BE2C (cell line): ENCODE measurements around the gene SENP3.

Experiments
- DNase-seq: peaks from one replicate; pipeline ENCODE4 v3.0.0-alpha.2; 2020
- H3K27me3 ChIP-seq: fragments of 250-450 bp; sonication (Bioruptor Pico); 2 replicates; pipeline ENCODE4 v1.5.1; 2020; ENCODE audit warnings: mild to moderate bottlenecking
- H3K36me3 ChIP-seq: fragments of 250-450 bp; sonication (Bioruptor Pico); 2 replicates; pipeline ENCODE4 v1.5.1; 2020; ENCODE audit warnings: mild to moderate bottlenecking
- H3K4me1 ChIP-seq: fragments of 250-450 bp; sonication (Bioruptor Pico); 2 replicates; pipeline ENCODE4 v1.5.1; 2020
- H3K4me3 ChIP-seq: 2 replicates; pipeline ENCODE4 v1.5.1; 2011; ENCODE audit warnings: low read depth, low read length
- H3K9me3 ChIP-seq: fragments of 250-450 bp; sonication (Bioruptor Pico); 2 replicates; pipeline ENCODE4 v1.5.1; 2020
- TF ChIP-seq, protein P1 (sequence below): IDR thresholded peaks from 2 replicates; pipeline ENCODE4 v1.5.1; 2012; ENCODE audit warnings: mild to moderate bottlenecking, low read depth, low read length

The SENP3 gene

DNA sequence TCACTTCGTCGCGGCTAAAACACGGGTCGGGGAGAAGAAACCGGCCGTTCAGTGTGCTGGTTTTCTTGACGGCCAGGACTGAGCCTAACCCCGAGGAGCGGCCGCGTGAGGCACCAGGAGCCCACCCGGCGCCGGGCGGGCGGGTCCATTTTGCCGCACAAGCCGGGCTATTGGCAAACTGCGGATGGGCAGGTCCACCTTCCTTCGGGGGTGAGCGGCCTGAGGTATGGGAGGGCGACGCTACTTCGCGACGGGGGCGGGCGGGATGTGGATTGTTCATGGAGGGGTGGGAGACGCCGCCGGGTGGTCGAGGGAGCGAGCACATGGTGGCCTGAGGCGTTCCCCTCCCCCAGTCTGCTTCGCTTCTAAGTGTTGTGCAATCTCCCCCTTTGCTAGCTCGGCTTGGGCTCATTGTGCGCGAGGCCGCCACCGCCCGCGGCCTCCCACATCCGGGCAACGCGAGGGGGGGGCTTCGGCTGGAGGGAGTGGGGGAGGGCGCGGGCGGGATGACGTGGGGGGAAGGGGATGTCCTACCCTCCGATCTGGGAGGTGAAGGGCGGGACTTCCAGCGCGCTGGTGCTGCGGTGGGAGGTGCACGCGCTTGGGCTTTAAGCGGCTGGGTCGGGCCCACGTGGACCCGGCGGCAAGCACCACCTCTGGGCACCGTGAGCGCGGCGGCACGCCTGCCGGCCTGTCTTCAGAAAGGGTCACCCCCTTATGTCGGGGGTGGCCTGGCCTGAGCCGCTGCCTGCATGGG lies 11.8 kb downstream of the SENP3 start:
- DNase-seq, result peak; percentile 82
- Histone ChIP-seq H3K9me3 (no peaks in the 10 kb centered on the region), H3K36me3 (peaks cover 55% of the 10 kb centered on the region), H3K4me1 (peaks cover 6% of the 10 kb centered on the region; the same call in 1 of the 2 replicates), H3K4me3 (peak overlapping the region; percentile 86), H3K27me3 (no peaks in the 10 kb centered on the region)
- TF ChIP-seq, protein P1, sequence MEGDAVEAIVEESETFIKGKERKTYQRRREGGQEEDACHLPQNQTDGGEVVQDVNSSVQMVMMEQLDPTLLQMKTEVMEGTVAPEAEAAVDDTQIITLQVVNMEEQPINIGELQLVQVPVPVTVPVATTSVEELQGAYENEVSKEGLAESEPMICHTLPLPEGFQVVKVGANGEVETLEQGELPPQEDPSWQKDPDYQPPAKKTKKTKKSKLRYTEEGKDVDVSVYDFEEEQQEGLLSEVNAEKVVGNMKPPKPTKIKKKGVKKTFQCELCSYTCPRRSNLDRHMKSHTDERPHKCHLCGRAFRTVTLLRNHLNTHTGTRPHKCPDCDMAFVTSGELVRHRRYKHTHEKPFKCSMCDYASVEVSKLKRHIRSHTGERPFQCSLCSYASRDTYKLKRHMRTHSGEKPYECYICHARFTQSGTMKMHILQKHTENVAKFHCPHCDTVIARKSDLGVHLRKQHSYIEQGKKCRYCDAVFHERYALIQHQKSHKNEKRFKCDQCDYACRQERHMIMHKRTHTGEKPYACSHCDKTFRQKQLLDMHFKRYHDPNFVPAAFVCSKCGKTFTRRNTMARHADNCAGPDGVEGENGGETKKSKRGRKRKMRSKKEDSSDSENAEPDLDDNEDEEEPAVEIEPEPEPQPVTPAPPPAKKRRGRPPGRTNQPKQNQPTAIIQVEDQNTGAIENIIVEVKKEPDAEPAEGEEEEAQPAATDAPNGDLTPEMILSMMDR, result no peak

- Histone ChIP-seq H3K36me3 (peaks cover 60% of the 10 kb centered on the region), H3K9me3 (no peaks in the 10 kb centered on the region), H3K4me1 (peaks cover 12% of the 10 kb centered on the region), H3K4me3 (peak overlapping the region; percentile 86), H3K27me3 (no peaks in the 10 kb centered on the region)
- no peak for DNase-seq
- TF ChIP-seq, protein P1, result no peak
Measured at GRCh38 chr17:7574176-7574953, 12.6 kb downstream of the SENP3 start.

- H3K27me3 ChIP-seq, result no peaks in the 10 kb centered on the region
- TF ChIP-seq, protein P1, result no peak
- DNase-seq, result no peak
- peaks cover 62% of the 10 kb centered on the region for H3K36me3 ChIP-seq
- no peaks in the 10 kb centered on the region for H3K9me3 ChIP-seq
- peaks cover 15% of the 10 kb centered on the region for H3K4me1 ChIP-seq
- H3K4me3 ChIP-seq, result peak overlapping the region; percentile 86; the same call in 1 of the 2 replicates
Measured at GRCh38 chr17:7575481-7575883, 13.8 kb downstream of the SENP3 start.

GRCh38 chr17:7575959-7576358 lies 14.2 kb downstream of the SENP3 start:
- Histone ChIP-seq H3K4me3 (no peak overlapping the region), H3K4me1 (peaks cover 15% of the 10 kb centered on the region), H3K27me3 (no peaks in the 10 kb centered on the region), H3K9me3 (no peaks in the 10 kb centered on the region), H3K36me3 (peaks cover 62% of the 10 kb centered on the region)
- TF ChIP-seq, protein P1, result no peak
- no peak for DNase-seq

GRCh38 chr17:7576432-7576937 lies 14.8 kb downstream of the SENP3 start:
- H3K36me3 ChIP-seq, result peaks cover 62% of the 10 kb centered on the region
- DNase-seq, result no peak
- peaks cover 15% of the 10 kb centered on the region for H3K4me1 ChIP-seq

More at GRCh38 chr17:7576432-7576937, 14.8 kb downstream of the SENP3 start:
- TF ChIP-seq, protein P1, result no peak
- no peaks in the 10 kb centered on the region for H3K9me3 ChIP-seq
- no peaks in the 10 kb centered on the region for H3K27me3 ChIP-seq
- no peak overlapping the region for H3K4me3 ChIP-seq
